GM23338 (cell line): ENCODE results near the gene OR2G6. TPM values are rescaled to one million over a fixed set of nuclear protein-coding genes. Genes with fewer than 3 reads are reported as not detected.
"Not testable (repeated sequence)": the region's sequence is repeated elsewhere in the genome, so short reads cannot be mapped to it uniquely, and the experiment has no call there.

Experiments
- ATAC-seq: fragments of 200-7000 bp; cut with Tn5 transposase; 3 replicates; pipeline ENCODE4 v1.9.1; 2020
- DNase-seq: peaks from one replicate; pipeline ENCODE4 v3.0.0-alpha.2; 2015; ENCODE audit warnings: low spot score
- H2AFZ ChIP-seq: fragments of 200-600 bp; sonication (generic); 2 replicates; pipeline ENCODE4 v1.8.0; 2016; ENCODE audit warnings: antibody characterized with exemption, mild to moderate bottlenecking, moderate library complexity
- H3F3A ChIP-seq: fragments of 200-600 bp; sonication (generic); replicated peaks from 2 replicates; pipeline ENCODE4 v1.8.0; 2017; ENCODE audit warnings: antibody characterized with exemption, mixed run types, low read depth
- H3K27ac ChIP-seq: fragments of 200-600 bp; sonication (generic); 2 replicates; pipeline ENCODE4 v1.6.1; 2016; ENCODE audit warnings: low read depth
- H3K27me3 ChIP-seq: fragments of 200-600 bp; sonication (generic); 2 replicates; pipeline ENCODE4 v1.8.0; 2016; ENCODE audit warnings: mild to moderate bottlenecking, mixed run types, moderate library complexity; ENCODE audit not compliant: insufficient read depth
- H3K36me3 ChIP-seq: fragments of 200-600 bp; sonication (generic); 2 replicates; pipeline ENCODE4 v1.8.0; 2016; ENCODE audit warnings: mild to moderate bottlenecking; ENCODE audit not compliant: insufficient read depth
- H3K4me1 ChIP-seq: fragments of 200-600 bp; sonication (generic); 2 replicates; pipeline ENCODE4 v1.8.0; 2016; ENCODE audit warnings: mild to moderate bottlenecking, moderate library complexity; ENCODE audit not compliant: insufficient read depth
- H3K4me2 ChIP-seq: fragments of 200-600 bp; sonication (generic); 2 replicates; pipeline ENCODE4 v1.7.1; 2017; ENCODE audit warnings: mixed run types
- H3K4me3 ChIP-seq: fragments of 200-600 bp; sonication (generic); 2 replicates; pipeline ENCODE4 v1.6.1; 2016; ENCODE audit warnings: mixed run types
- H3K79me2 ChIP-seq: fragments of 200-600 bp; sonication (generic); replicated peaks from 2 replicates; pipeline ENCODE4 v1.8.0; 2017; ENCODE audit warnings: mild to moderate bottlenecking; ENCODE audit not compliant: insufficient read depth
- H3K9me2 ChIP-seq: fragments of 200-600 bp; sonication (generic); 2 replicates; pipeline ENCODE4 v1.8.0; 2017; ENCODE audit not compliant: insufficient read depth
- H4K20me1 ChIP-seq: fragments of 200-600 bp; sonication (generic); replicated peaks from 2 replicates; pipeline ENCODE4 v1.8.0; 2017; ENCODE audit warnings: mild to moderate bottlenecking; ENCODE audit not compliant: insufficient read depth
- H3K27ac Mint-ChIP-seq: 2 replicates; pipeline ENCODE4 v1.8.0; 2020; ENCODE audit warnings: inconsistent platforms, mild to moderate bottlenecking, moderate library complexity, mixed read lengths
- H3K27me3 Mint-ChIP-seq: 3 replicates; pipeline ENCODE4 v1.8.0; 2022; ENCODE audit warnings: low read depth, mild to moderate bottlenecking, moderate library complexity, mixed read lengths, inconsistent platforms; ENCODE audit not compliant: insufficient read depth, poor library complexity
- H3K36me3 Mint-ChIP-seq: 3 replicates; pipeline ENCODE4 v1.8.0; 2021; ENCODE audit warnings: low read depth, mild to moderate bottlenecking, inconsistent platforms, moderate library complexity, mixed read lengths
- H3K4me1 Mint-ChIP-seq: 3 replicates; pipeline ENCODE4 v1.8.0; 2020; ENCODE audit warnings: mild to moderate bottlenecking, inconsistent platforms, mixed read lengths
- H3K4me3 Mint-ChIP-seq: 3 replicates; pipeline ENCODE4 v1.8.0; 2021; ENCODE audit warnings: moderate library complexity, mild to moderate bottlenecking, inconsistent platforms, mixed read lengths
- H3K9me3 Mint-ChIP-seq: 3 replicates; pipeline ENCODE4 v1.8.0; 2020; ENCODE audit warnings: moderate library complexity, mild to moderate bottlenecking, inconsistent platforms, mixed read lengths
- CTCF ChIP-seq, 2 experiments: fragments of 200-600 bp in 1 of 2; sonication (generic) in 1 of 2; conservative IDR thresholded peaks; 2 replicates each; pipeline versions ENCODE4 v1.5.1 to v1.6.1; 2016 to 2017; ENCODE audit warnings: antibody characterized with exemption in 2 of 2, low read depth in 2 of 2, mild to moderate bottlenecking in 2 of 2, moderate library complexity in 1 of 2
- EZH2 ChIP-seq: fragments of 200-600 bp; sonication (generic); IDR thresholded peaks from one replicate; pipeline ENCODE4 v1.8.0; 2017; ENCODE audit warnings: antibody characterized with exemption, mild to moderate bottlenecking, low read depth; ENCODE audit not compliant: unreplicated experiment
- EZH2phosphoT487 ChIP-seq: fragments of 200-600 bp; sonication (generic); IDR thresholded peaks from one replicate; pipeline ENCODE4 v1.8.1; 2018; ENCODE audit warnings: antibody characterized with exemption; ENCODE audit not compliant: unreplicated experiment
- NANOG ChIP-seq: IDR thresholded peaks from 2 replicates; pipeline ENCODE4 v1.6.1; 2016; ENCODE audit warnings: antibody characterized with exemption, borderline replicate concordance
- POLR2AphosphoS5 ChIP-seq: IDR thresholded peaks from 2 replicates; pipeline ENCODE4 v1.6.1; 2016; ENCODE audit warnings: antibody characterized with exemption, low read depth
- ZNF114 ChIP-seq: fragments of 250-450 bp; sonication (Bioruptor Pico); IDR thresholded peaks from 2 replicates; pipeline ENCODE4 v1.5.0; 2020; ENCODE audit warnings: mild to moderate bottlenecking, moderate library complexity
- ZNF462 ChIP-seq: fragments of 250-450 bp; sonication (Bioruptor Pico); IDR thresholded peaks from 2 replicates; pipeline ENCODE4 v1.5.0; 2020; ENCODE audit warnings: mild to moderate bottlenecking, moderate library complexity
- polyA plus RNA-seq: library from polyadenylated mRNA; unstranded; fragments of >200 nt; fragmentation: Nextera tagmentation; extraction: Ambion mirVana; gene quantifications from 2 replicates; pipeline ENCODE4 v1.2.1, GENCODE V29; 2016
- total RNA-seq: library from RNA; depleted of rRNA; stranded (reverse); fragments of >200 nt; shearing (Covaris generic); gene quantifications from 2 replicates; pipeline ENCODE4 v1.2.3, GENCODE V29; 2014

Gene OR2G6
- total and polyA plus RNA-seq, 2 experiments from 2014 or later: not detected

GRCh38 chr1:248471154-248471553 is 36.7 kb upstream of the OR2G6 start (continued):
- TF ChIP-seq ZNF462 (CRISPR knock-in tag) (no peak), POLR2AphosphoS5 (no peak), CTCF (conservative IDR thresholded peaks at IDR 0.05; ENCODE audit: low read depth in 2 of 2) (no peak), NANOG (no peak), ZNF114 (CRISPR knock-in tag) (no peak), EZH2 (no peak), EZH2phosphoT487 (no peak)

GRCh38 chr1:248472111-248472510 is 35.8 kb upstream of the OR2G6 start:
- H3K27ac Mint-ChIP-seq, ATAC-seq, H3K4me3 Mint-ChIP-seq, H3K4me1 Mint-ChIP-seq, H3K4me2 ChIP-seq, H4K20me1 ChIP-seq, H3K36me3 ChIP-seq, H3K27ac ChIP-seq, H3K9me2 ChIP-seq, H3K27me3 Mint-ChIP-seq, H3K27me3 ChIP-seq, H2AFZ ChIP-seq, H3K79me2 ChIP-seq, H3K4me3 ChIP-seq, H3K4me1 ChIP-seq, H3F3A ChIP-seq, DNase-seq: not testable (repeated sequence)
- Mint-ChIP-seq H3K9me3 (peaks cover 63% of the 10 kb centered on the region), H3K36me3 (peaks cover 19% of the 10 kb centered on the region; the same call in 2 of the 3 replicates)

- H3K9me3 Mint-ChIP-seq: peaks cover 58% of the 10 kb centered on the region
Measured at GRCh38 chr1:248473051-248473450, 34.8 kb upstream of the OR2G6 start, which contains the start of gene OR2T3. TSS of gene OR2T3 (plus strand) at chr1:248473351. CDS start at chr1:248473351, 0 bp downstream.

GRCh38 chr1:248475660-248476059 is 32.2 kb upstream of the OR2G6 start:
- not testable (repeated sequence) for H3K27me3 Mint-ChIP-seq, H3K27ac Mint-ChIP-seq, H3F3A ChIP-seq, H3K27ac ChIP-seq, H3K79me2 ChIP-seq, DNase-seq, H4K20me1 ChIP-seq, H2AFZ ChIP-seq, H3K4me1 ChIP-seq, H3K4me3 ChIP-seq, H3K4me3 Mint-ChIP-seq, H3K4me1 Mint-ChIP-seq, H3K9me2 ChIP-seq, H3K36me3 ChIP-seq, ATAC-seq, H3K27me3 ChIP-seq, H3K4me2 ChIP-seq
- H3K9me3 Mint-ChIP-seq: peaks cover 53% of the 10 kb centered on the region
- peaks cover 14% of the 10 kb centered on the region; the same call in 2 of the 3 replicates for H3K36me3 Mint-ChIP-seq

More at GRCh38 chr1:248473051-248473450, 34.8 kb upstream of the OR2G6 start, which contains the start of gene OR2T3:
- peaks cover 18% of the 10 kb centered on the region; the same call in 2 of the 3 replicates for H3K36me3 Mint-ChIP-seq
- not testable (repeated sequence) for H3K27ac ChIP-seq, H3K4me2 ChIP-seq, DNase-seq, H3K27me3 ChIP-seq, H3K27ac Mint-ChIP-seq, H3K36me3 ChIP-seq, H3K27me3 Mint-ChIP-seq, H3K4me3 ChIP-seq, H3K4me3 Mint-ChIP-seq, H3K4me1 Mint-ChIP-seq, ATAC-seq, H2AFZ ChIP-seq, H3F3A ChIP-seq, H3K9me2 ChIP-seq, H3K79me2 ChIP-seq, H3K4me1 ChIP-seq, H4K20me1 ChIP-seq
